ENCODE results near the gene ZNF35. TPM values are rescaled to one million over a fixed set of nuclear protein-coding genes. Genes with fewer than 3 reads are reported as not detected.
"Not testable (repeated sequence)": the region's sequence is repeated elsewhere in the genome, so short reads cannot be mapped to it uniquely, and the experiment has no call there.

The ZNF35 gene
- total and polyA plus RNA-seq, 7 donors: 3.0 to 15.3 (median 12.1) TPM

DNA sequence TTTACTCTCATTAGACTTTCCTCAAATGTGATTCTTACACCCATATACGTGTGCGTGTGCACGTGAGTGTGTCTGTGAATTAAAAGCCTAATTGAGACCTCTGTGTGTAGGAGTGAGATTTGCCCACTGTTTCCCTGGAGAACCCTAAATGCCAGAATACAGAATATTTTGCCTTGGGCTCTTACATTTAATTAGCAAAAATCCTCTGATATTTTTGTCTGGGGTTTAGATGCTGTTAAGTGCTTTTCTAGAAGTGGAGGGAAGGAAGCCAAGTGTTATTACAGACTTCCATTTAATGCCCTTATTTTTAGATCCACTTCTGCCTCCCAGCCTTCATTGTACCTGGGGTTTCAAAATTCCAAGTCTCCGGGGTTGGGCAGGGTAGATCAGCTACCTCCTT, 17.8 kb downstream of the ZNF35 start:
- peaks cover 0 to 2% (median 0%) of the 10 kb centered on the region in 4 donors for H3K36me3 ChIP-seq
- H3K27ac ChIP-seq: no peak overlapping the region
- WGBS, 2 donors: 95 to 99% methylated on average over 4 of the region's 4 CpGs
- intact Hi-C loops (cut with DNase I): no loop called here
- H3K4me1 ChIP-seq: no peaks in the 10 kb centered on the region
- H3K27me3 ChIP-seq: no peaks in the 10 kb centered on the region
- H3K4me3 ChIP-seq: no peak overlapping the region
- no peak for TF ChIP-seq EP300 (IDR thresholded peaks at IDR 0.05)
- TF ChIP-seq POLR2A (IDR thresholded peaks at IDR 0.05): no peak
- TF ChIP-seq POLR2AphosphoS5 (IDR thresholded peaks at IDR 0.05): no peak
- TF ChIP-seq, protein P1, sequence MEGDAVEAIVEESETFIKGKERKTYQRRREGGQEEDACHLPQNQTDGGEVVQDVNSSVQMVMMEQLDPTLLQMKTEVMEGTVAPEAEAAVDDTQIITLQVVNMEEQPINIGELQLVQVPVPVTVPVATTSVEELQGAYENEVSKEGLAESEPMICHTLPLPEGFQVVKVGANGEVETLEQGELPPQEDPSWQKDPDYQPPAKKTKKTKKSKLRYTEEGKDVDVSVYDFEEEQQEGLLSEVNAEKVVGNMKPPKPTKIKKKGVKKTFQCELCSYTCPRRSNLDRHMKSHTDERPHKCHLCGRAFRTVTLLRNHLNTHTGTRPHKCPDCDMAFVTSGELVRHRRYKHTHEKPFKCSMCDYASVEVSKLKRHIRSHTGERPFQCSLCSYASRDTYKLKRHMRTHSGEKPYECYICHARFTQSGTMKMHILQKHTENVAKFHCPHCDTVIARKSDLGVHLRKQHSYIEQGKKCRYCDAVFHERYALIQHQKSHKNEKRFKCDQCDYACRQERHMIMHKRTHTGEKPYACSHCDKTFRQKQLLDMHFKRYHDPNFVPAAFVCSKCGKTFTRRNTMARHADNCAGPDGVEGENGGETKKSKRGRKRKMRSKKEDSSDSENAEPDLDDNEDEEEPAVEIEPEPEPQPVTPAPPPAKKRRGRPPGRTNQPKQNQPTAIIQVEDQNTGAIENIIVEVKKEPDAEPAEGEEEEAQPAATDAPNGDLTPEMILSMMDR (IDR thresholded peaks at IDR 0.05): no peak
- DNase-seq: no peak
- no peaks in the 10 kb centered on the region for H3K9me3 ChIP-seq

DNA sequence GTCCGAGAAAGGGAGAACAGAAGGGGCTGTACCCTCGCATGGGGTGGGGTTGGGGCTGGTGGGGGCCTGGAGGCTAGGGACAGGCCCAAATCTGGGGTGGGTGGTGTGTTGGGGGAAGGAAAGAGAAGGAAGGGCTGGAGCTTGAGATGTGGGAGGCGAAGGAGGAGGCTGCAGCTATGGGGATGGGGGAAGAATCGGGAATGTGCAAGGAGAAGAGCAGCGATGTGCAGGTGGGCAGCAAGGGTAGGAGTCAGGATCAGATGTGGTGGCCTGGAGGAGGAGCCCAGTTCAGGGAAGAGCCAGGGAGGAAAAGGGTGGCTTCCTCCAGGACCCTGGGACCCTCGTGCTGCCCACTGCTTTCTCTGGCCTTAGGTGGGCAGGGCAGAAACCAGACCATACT, 21.2 kb downstream of the ZNF35 start:
- Histone ChIP-seq H3K36me3 (no peaks in the 10 kb centered on the region), H3K27ac (no peak overlapping the region), H3K9me3 (no peaks in the 10 kb centered on the region), H3K4me3 (no peak overlapping the region), H3K27me3 (no peaks in the 10 kb centered on the region), H3K4me1 (no peaks in the 10 kb centered on the region)
- DNase-seq: no peak
- intact Hi-C loops (cut with DNase I): no loop called here
- TF ChIP-seq POLR2A (IDR thresholded peaks at IDR 0.05) (no peak), POLR2AphosphoS5 (IDR thresholded peaks at IDR 0.05) (no peak), EP300 (IDR thresholded peaks at IDR 0.05) (no peak)
- TF ChIP-seq, protein P1 (IDR thresholded peaks at IDR 0.05): no peak
- WGBS, 2 donors: 86 to 94% methylated on average over 6 of the region's 6 CpGs

DNA sequence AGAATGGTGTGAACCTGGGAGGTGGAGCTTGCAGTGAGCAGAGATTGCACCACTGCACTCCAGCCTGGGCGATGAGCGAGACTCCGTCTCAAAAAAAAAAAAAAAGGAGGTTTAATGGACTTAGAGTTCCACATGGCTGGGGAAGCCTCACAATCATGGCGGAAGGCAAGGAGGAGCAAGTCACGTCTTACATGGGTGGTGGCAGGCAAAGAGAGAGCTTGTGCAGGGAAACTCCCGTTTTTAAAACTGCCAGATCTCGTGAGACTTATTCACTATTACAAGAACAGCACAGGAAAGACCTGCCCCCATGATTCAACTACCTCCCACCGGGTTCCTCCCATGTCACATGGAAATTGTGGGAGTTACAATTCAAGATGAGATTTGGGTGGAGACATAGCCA, 24.9 kb downstream of the ZNF35 start:
- H3K36me3 ChIP-seq; H3K27me3 ChIP-seq; DNase-seq; intact Hi-C loops (cut with DNase I); H3K27ac ChIP-seq; H3K4me3 ChIP-seq; H3K4me1 ChIP-seq; H3K9me3 ChIP-seq: not testable (repeated sequence)
- 92 to 96% methylated on average over 8 of the region's 8 CpGs for WGBS, 2 donors

DNA sequence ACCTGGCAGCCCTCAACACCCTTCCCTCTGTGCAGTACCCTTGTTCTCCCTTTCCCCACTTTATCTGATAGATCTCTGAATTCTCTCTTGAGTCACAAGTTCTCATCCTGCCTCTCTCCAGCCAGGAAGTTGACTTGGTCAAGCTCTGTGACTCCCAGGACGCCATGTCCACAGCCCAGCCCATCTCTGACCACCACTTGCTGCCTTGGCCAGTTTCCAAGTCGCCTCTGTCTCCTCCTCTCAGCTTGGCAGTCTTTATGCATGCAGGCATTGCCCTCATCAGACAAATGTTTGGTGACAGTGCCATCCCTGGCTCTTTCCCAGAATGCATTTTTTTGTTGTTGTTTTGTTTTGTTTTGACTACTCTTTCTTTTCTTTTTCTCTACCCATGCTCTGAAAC, 25.7 kb downstream of the ZNF35 start:
- intact Hi-C loops (cut with DNase I): no loop called here
- DNase-seq: no peak
- H3K36me3 ChIP-seq: no peaks in the 10 kb centered on the region
- TF ChIP-seq EP300 (IDR thresholded peaks at IDR 0.05) (no peak), POLR2AphosphoS5 (IDR thresholded peaks at IDR 0.05) (no peak), POLR2A (IDR thresholded peaks at IDR 0.05) (no peak)
- TF ChIP-seq, protein P1 (IDR thresholded peaks at IDR 0.05): no peak
- H3K9me3 ChIP-seq: no peaks in the 10 kb centered on the region
- no peaks in the 10 kb centered on the region for H3K27me3 ChIP-seq
- H3K4me3 ChIP-seq: no peak overlapping the region
- no peak overlapping the region for H3K27ac ChIP-seq
- 71 to 74% methylated on average over 2 of the region's 2 CpGs for WGBS, 2 donors
- no peaks in the 10 kb centered on the region for H3K4me1 ChIP-seq

DNA sequence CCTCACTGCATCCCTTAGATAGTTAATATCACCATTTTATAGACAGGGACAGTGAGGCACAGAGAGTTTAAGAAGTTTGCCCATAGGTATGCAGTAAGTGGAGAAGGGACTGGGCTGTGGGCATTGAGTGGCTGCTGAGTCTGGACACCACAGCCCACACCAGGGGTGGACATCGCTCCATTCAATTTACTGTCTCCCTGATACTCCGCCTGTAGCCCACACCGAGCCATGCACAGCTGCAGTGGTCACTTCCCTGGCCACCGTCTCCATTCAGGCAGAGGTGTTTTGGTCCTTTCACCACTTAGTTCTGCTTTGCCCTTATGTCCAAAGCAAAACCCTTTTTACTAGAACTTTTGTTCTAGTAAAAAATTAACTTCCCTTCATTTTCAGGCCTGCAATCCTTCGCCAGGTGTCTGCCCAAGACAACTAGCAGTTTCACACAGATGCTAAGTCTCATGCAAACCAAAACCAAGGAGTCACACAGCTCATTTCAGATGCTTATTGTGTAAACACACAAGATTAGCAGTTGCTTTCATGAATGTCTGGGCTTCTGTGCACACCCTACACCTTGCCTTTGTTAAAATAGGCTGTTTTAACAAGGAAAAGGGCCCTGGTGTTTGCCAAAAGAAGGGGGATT, 30.1 kb downstream of the ZNF35 start:
- Histone ChIP-seq H3K27ac (no peak overlapping the region), H3K4me1 (no peaks in the 10 kb centered on the region), H3K27me3 (no peaks in the 10 kb centered on the region), H3K4me3 (no peak overlapping the region), H3K36me3 (no peaks in the 10 kb centered on the region), H3K9me3 (peaks cover 0 to 9% (median 0%) of the 10 kb centered on the region in 4 donors)
- TF ChIP-seq POLR2AphosphoS5 (IDR thresholded peaks at IDR 0.05) (no peak), EP300 (IDR thresholded peaks at IDR 0.05) (no peak), POLR2A (IDR thresholded peaks at IDR 0.05) (no peak)
- TF ChIP-seq, protein P1 (IDR thresholded peaks at IDR 0.05): no peak
- DNase-seq: no peak
- intact Hi-C loops (cut with DNase I): no loop called here
- 96% methylated on average over 5 of the region's 5 CpGs for WGBS, 2 donors

Data from sigmoid colon (tissue), 7 donors.